ENCODE data around the gene KMT5B.
A peak's percentile ranks its signal among the peaks of the same experiment; 100 is the strongest.

The KMT5B gene

GRCh38 chr11:68125164-68125563 is 87.9 kb downstream of the KMT5B start:
- no peaks in the 10 kb centered on the region for H3F3A ChIP-seq (ENCODE audit: insufficient read depth, low read length)
- H3K36me3 ChIP-seq (ENCODE audit: insufficient read depth, low read length): no peaks in the 10 kb centered on the region
- H3K27ac ChIP-seq (ENCODE audit: low read depth, low read length, poor library complexity, severe bottlenecking): no peak overlapping the region
- no peaks in the 10 kb centered on the region for H3K27me3 ChIP-seq (ENCODE audit: insufficient read depth, low read length)
- H3K9me3 ChIP-seq (ENCODE audit: low read length): no peaks in the 10 kb centered on the region
- H3K4me1 ChIP-seq (ENCODE audit: insufficient read depth, low read length, severe bottlenecking): peaks cover 12% of the 10 kb centered on the region
- H3K4me2 ChIP-seq (ENCODE audit: low read length): no peak overlapping the region
- H3K4me3 ChIP-seq (ENCODE audit: low read depth, low read length, poor library complexity, severe bottlenecking): no peak overlapping the region
- no peaks in the 10 kb centered on the region for H4K20me1 ChIP-seq (ENCODE audit: insufficient read depth, low read length)
- no peak overlapping the region for H3K9ac ChIP-seq (ENCODE audit: low read length)
- no peak overlapping the region for H2AFZ ChIP-seq (ENCODE audit: low read length)
- H3K9me2 ChIP-seq (ENCODE audit: low read depth, low read length): no peaks in the 10 kb centered on the region
- 0 out of 2 replicates have a peak, but pooled peaks cover 2% of the 10 kb centered on the region for H3K79me2 ChIP-seq (ENCODE audit: insufficient read depth, low read length)
- TF ChIP-seq EZH2 (IDR thresholded peaks at IDR 0.05; ENCODE audit: borderline replicate concordance, low read length) (no peak), CTCF (IDR thresholded peaks at IDR 0.05; ENCODE audit: low read length) (no peak)

GRCh38 chr11:68122936-68123539 is 90.1 kb downstream of the KMT5B start:
- no peak overlapping the region for H3K9ac ChIP-seq (ENCODE audit: low read length)
- H4K20me1 ChIP-seq (ENCODE audit: insufficient read depth, low read length): no peaks in the 10 kb centered on the region
- peaks cover 11% of the 10 kb centered on the region; the same call in 1 of the 2 replicates for H3K79me2 ChIP-seq (ENCODE audit: insufficient read depth, low read length)
- H3F3A ChIP-seq (ENCODE audit: insufficient read depth, low read length): no peaks in the 10 kb centered on the region
- H3K9me2 ChIP-seq (ENCODE audit: low read depth, low read length): no peaks in the 10 kb centered on the region
- H3K4me1 ChIP-seq (ENCODE audit: insufficient read depth, low read length, severe bottlenecking): peaks cover 33% of the 10 kb centered on the region
- H3K4me2 ChIP-seq (ENCODE audit: low read length): no peak overlapping the region
- H3K27me3 ChIP-seq (ENCODE audit: insufficient read depth, low read length): no peaks in the 10 kb centered on the region
- no peaks in the 10 kb centered on the region for H3K9me3 ChIP-seq (ENCODE audit: low read length)
- H3K27ac ChIP-seq (ENCODE audit: low read depth, low read length, poor library complexity, severe bottlenecking): no peak overlapping the region
- H3K36me3 ChIP-seq (ENCODE audit: insufficient read depth, low read length): no peaks in the 10 kb centered on the region; the same call in 1 of the 2 replicates
- H2AFZ ChIP-seq (ENCODE audit: low read length): no peak overlapping the region
- H3K4me3 ChIP-seq (ENCODE audit: low read depth, low read length, poor library complexity, severe bottlenecking): no peak overlapping the region
- no peak for TF ChIP-seq CTCF (IDR thresholded peaks at IDR 0.05; ENCODE audit: low read length)
- TF ChIP-seq EZH2 (IDR thresholded peaks at IDR 0.05; ENCODE audit: borderline replicate concordance, low read length): no peak

GRCh38 chr11:68121067-68121899 is 91.8 kb downstream of the KMT5B start, which contains the start of gene CHKA:
Gene CHKA (minus strand): TSS chr11:68121388. CDS start chr11:68121177, 211 bp downstream.
- Histone ChIP-seq H3K27ac (ENCODE audit: low read depth, low read length, poor library complexity, severe bottlenecking) (peak within 1 kb of the TSS; percentile 83), H3K36me3 (ENCODE audit: insufficient read depth, low read length) (no peaks in the 10 kb centered on the region; the same call in 1 of the 2 replicates), H3K79me2 (ENCODE audit: insufficient read depth, low read length) (peaks cover 11% of the 10 kb centered on the region; the same call in 1 of the 2 replicates), H3K4me3 (ENCODE audit: low read depth, low read length, poor library complexity, severe bottlenecking) (peak within 1 kb of the TSS; percentile 87), H3F3A (ENCODE audit: insufficient read depth, low read length) (no peaks in the 10 kb centered on the region), H3K9me2 (ENCODE audit: low read depth, low read length) (no peaks in the 10 kb centered on the region), H3K27me3 (ENCODE audit: insufficient read depth, low read length) (no peaks in the 10 kb centered on the region), H4K20me1 (ENCODE audit: insufficient read depth, low read length) (no peaks in the 10 kb centered on the region), H2AFZ (ENCODE audit: low read length) (no peak within 1 kb of the TSS), H3K4me1 (ENCODE audit: insufficient read depth, low read length, severe bottlenecking) (peaks cover 38% of the 10 kb centered on the region), H3K9me3 (ENCODE audit: low read length) (no peaks in the 10 kb centered on the region), H3K4me2 (ENCODE audit: low read length) (peak within 1 kb of the TSS; percentile 82), H3K9ac (ENCODE audit: low read length) (peak within 1 kb of the TSS; percentile 71)
- TF ChIP-seq CTCF (IDR thresholded peaks at IDR 0.05; ENCODE audit: low read length) (no peak), EZH2 (IDR thresholded peaks at IDR 0.05; ENCODE audit: borderline replicate concordance, low read length) (no peak)

Measured in OCI-LY1 (cell line).